Endodermal cell (in vitro differentiated cells): Measurements from ENCODE around the gene PEX13. TPM values are rescaled to one million over a fixed set of nuclear protein-coding genes. Genes with fewer than 3 reads are reported as not detected.

Experiments used
- DNase-seq: peaks from one replicate; pipeline ENCODE4 v3.0.0-alpha.2; 2017
- H3K27ac ChIP-seq: 2 replicates; pipeline ENCODE4 v1.5.1; 2013; ENCODE audit warnings: mild to moderate bottlenecking, low read depth, low read length, moderate library complexity
- H3K27me3 ChIP-seq: 2 replicates; pipeline ENCODE4 v1.6.1; 2013; ENCODE audit warnings: mild to moderate bottlenecking, low read length, moderate library complexity; ENCODE audit not compliant: insufficient read depth, control insufficient read depth, poor library complexity, severe bottlenecking
- H3K36me3 ChIP-seq: 2 replicates; pipeline ENCODE4 v1.7.0; 2013; ENCODE audit warnings: mild to moderate bottlenecking, low read length, moderate library complexity; ENCODE audit not compliant: control insufficient read depth, insufficient read depth
- H3K4me1 ChIP-seq: one replicate; pipeline ENCODE4 v1.7.0; 2013; ENCODE audit warnings: low read length; ENCODE audit not compliant: control insufficient read depth, insufficient read depth
- H3K4me3 ChIP-seq: 2 replicates; pipeline ENCODE4 v1.5.1; 2013; ENCODE audit warnings: mild to moderate bottlenecking, low read length, moderate library complexity
- H3K9ac ChIP-seq: 2 replicates; pipeline ENCODE4 v1.6.1; 2013; ENCODE audit warnings: mild to moderate bottlenecking, low read length, moderate library complexity; ENCODE audit not compliant: poor library complexity, severe bottlenecking; ENCODE audit errors: extremely low read depth
- H3K9me3 ChIP-seq: 2 replicates; pipeline ENCODE4 v1.6.1; 2013; ENCODE audit warnings: mild to moderate bottlenecking, low read length, moderate library complexity; ENCODE audit not compliant: control insufficient read depth
- H3K27ac Mint-ChIP-seq: 2 replicates; pipeline ENCODE4 v1.8.0; 2020; ENCODE audit warnings: mixed read lengths
- H3K27me3 Mint-ChIP-seq: 2 replicates; pipeline ENCODE4 v1.8.0; 2021; ENCODE audit warnings: mild to moderate bottlenecking, mixed read lengths; ENCODE audit not compliant: insufficient read depth
- H3K36me3 Mint-ChIP-seq: 2 replicates; pipeline ENCODE4 v1.8.0; 2020; ENCODE audit warnings: low read depth, mixed read lengths
- H3K4me1 Mint-ChIP-seq: 2 replicates; pipeline ENCODE4 v1.8.0; 2020; ENCODE audit warnings: mixed read lengths
- H3K4me3 Mint-ChIP-seq: 2 replicates; pipeline ENCODE4 v1.8.0; 2020; ENCODE audit warnings: mild to moderate bottlenecking, moderate library complexity, mixed read lengths
- H3K9me3 Mint-ChIP-seq: 2 replicates; pipeline ENCODE4 v1.8.0; 2020; ENCODE audit warnings: mild to moderate bottlenecking, mixed read lengths
- WGBS, 2 experiments: methylation state at CpG; one replicate each; pipeline versions ENCODE4 v1.1.5 to v1.1.7; 2013; ENCODE audit warnings: missing lambda C conversion rate in 2 of 2, mixed read lengths in 1 of 2; ENCODE audit not compliant: insufficient coverage in 1 of 2, insufficient read length in 1 of 2; 5-methylcytosine and 5-hydroxymethylcytosine counted together
- long read RNA-seq, 4 experiments: library from polyadenylated mRNA in 2 of 4; library from RNA in 1 of 4; library from capped mRNA in 1 of 4; stranded (forward) in 3 of 4; unstranded in 1 of 4; transcript quantifications; one replicate each; pipeline ENCODE4 v2.0.0, GENCODE V29; 2020 to 2021; ENCODE audit warnings: inconsistent platforms in 1 of 4
- polyA plus RNA-seq, 2 experiments: library from polyadenylated mRNA; stranded (reverse); fragments of 50-300 nt; gene quantifications; one replicate each; pipeline ENCODE4 v1.2.3, GENCODE V29; 2013
- total RNA-seq, 2 donors: library from RNA; stranded (reverse); fragmentation: NEBNext Ultra II Directional in 1 of 2; extraction: Animal tissue kit (Norgen Biotek cat#: 25700) in 1 of 2; gene quantifications; 2 replicates in 1 of 2; 3 replicates in 1 of 2; pipeline ENCODE4 v1.2.1, GENCODE V29; 2021
- TF ChIP-seq, protein P1 (sequence below): fragments of 200-600 bp; sonication (generic); conservative IDR thresholded peaks from 2 replicates; pipeline ENCODE4 v1.5.0; 2021; ENCODE audit warnings: antibody characterized with exemption, mild to moderate bottlenecking

PEX13 gene, protein sequence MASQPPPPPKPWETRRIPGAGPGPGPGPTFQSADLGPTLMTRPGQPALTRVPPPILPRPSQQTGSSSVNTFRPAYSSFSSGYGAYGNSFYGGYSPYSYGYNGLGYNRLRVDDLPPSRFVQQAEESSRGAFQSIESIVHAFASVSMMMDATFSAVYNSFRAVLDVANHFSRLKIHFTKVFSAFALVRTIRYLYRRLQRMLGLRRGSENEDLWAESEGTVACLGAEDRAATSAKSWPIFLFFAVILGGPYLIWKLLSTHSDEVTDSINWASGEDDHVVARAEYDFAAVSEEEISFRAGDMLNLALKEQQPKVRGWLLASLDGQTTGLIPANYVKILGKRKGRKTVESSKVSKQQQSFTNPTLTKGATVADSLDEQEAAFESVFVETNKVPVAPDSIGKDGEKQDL
- 10 to 100 TPM; 24.3 to 25.9 TPM for total RNA-seq
- polyA plus RNA-seq (2013, experiment 1 of 2) = 24.9 TPM
- 23.9 TPM for polyA plus RNA-seq (2013, experiment 2 of 2)
- long read RNA-seq, experiment 1, partial matches to known transcripts = 0 of 7 reads
- long read RNA-seq, experiment 1, other reads (novel, unspliced or antisense) = 6 of 7 reads
- long read RNA-seq, experiment 2, full-length matches to known transcripts = 14 of 18 reads
- long read RNA-seq, experiment 2, partial matches to known transcripts = 4 of 18 reads
- long read RNA-seq, experiment 2, other reads (novel, unspliced or antisense) = 0 of 18 reads
- long read RNA-seq, experiment 3, full-length matches to known transcripts = 45 of 62 reads
- long read RNA-seq, experiment 3, partial matches to known transcripts = 8 of 62 reads
- long read RNA-seq, experiment 3, other reads (novel, unspliced or antisense) = 9 of 62 reads
- long read RNA-seq, experiment 4, full-length matches to known transcripts = 7 of 11 reads
- long read RNA-seq, experiment 4, partial matches to known transcripts = 3 of 11 reads
- long read RNA-seq, experiment 4, other reads (novel, unspliced or antisense) = 1 of 11 reads

DNA sequence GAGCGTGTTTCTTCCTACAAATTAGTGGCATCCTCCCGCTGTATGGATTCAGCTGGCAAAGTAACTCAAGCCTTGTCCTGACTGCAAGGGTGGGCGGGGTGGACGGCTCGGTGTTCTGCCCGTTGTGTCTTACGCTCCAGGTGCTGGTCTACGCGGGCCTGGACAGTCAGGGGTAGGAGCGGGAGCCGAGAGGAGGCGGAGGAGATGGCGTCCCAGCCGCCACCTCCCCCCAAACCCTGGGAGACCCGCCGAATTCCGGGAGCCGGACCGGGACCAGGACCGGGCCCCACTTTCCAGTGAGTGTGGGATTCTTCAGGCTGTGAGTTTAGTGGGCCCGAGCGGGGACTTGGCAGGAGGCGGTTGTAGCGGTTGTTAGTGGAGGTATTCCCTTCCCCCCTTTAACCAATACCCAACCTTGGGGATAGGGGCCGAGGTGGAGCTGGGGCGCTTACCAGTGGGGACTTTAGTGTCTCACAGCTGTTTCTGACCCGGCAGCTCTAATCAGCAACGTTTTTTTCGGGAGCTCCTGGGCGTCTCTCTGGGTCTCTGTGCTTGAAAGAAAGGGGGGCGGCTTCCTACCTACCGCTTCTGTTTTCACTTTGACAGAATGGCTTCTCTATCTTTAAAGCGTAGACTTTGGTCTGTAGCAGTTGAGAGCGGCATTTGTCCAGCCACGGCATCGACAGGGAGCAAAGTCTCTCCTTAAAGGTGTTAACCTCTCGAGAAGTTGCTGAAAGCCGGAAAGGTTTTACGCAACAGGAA, at the start of gene PEX13, which contains the start of gene PUS10:
Gene PEX13 (plus strand): TSS at position 165 of the 762 bp plus-strand sequence. CDS start 40 bp downstream, at position 205.
Gene PUS10 (minus strand): TSS at position 700 of the 762 bp plus-strand sequence. CDS start 6,365 bp downstream, outside the sequence.
- Histone ChIP-seq H3K9ac (peak within 1 kb of the TSS; percentile 82), H3K4me1 (no peaks in the 10 kb centered on the region), H3K36me3 (peaks cover 13% of the 10 kb centered on the region), H3K27ac (peak within 1 kb of the TSS; percentile 33), H3K4me3 (peak within 1 kb of the TSS; percentile 95), H3K27me3 (no peaks in the 10 kb centered on the region), H3K9me3 (peaks cover 9% of the 10 kb centered on the region)
- peak; percentile 94 for DNase-seq
- H3K27me3 Mint-ChIP-seq = no peaks in the 10 kb centered on the region
- TF ChIP-seq, protein P1, sequence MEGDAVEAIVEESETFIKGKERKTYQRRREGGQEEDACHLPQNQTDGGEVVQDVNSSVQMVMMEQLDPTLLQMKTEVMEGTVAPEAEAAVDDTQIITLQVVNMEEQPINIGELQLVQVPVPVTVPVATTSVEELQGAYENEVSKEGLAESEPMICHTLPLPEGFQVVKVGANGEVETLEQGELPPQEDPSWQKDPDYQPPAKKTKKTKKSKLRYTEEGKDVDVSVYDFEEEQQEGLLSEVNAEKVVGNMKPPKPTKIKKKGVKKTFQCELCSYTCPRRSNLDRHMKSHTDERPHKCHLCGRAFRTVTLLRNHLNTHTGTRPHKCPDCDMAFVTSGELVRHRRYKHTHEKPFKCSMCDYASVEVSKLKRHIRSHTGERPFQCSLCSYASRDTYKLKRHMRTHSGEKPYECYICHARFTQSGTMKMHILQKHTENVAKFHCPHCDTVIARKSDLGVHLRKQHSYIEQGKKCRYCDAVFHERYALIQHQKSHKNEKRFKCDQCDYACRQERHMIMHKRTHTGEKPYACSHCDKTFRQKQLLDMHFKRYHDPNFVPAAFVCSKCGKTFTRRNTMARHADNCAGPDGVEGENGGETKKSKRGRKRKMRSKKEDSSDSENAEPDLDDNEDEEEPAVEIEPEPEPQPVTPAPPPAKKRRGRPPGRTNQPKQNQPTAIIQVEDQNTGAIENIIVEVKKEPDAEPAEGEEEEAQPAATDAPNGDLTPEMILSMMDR = no peak
- H3K9me3 Mint-ChIP-seq = peaks cover 12% of the 10 kb centered on the region
- 0% methylated on average over 17 to 35 of the region's 39 CpGs for WGBS, 2 experiments
- peaks cover 24% of the 10 kb centered on the region for H3K36me3 Mint-ChIP-seq
- H3K4me3 Mint-ChIP-seq = peak within 1 kb of the TSS; percentile 88
- peaks cover 3% of the 10 kb centered on the region for H3K4me1 Mint-ChIP-seq
- H3K27ac Mint-ChIP-seq = peak within 1 kb of the TSS; percentile 98

DNA sequence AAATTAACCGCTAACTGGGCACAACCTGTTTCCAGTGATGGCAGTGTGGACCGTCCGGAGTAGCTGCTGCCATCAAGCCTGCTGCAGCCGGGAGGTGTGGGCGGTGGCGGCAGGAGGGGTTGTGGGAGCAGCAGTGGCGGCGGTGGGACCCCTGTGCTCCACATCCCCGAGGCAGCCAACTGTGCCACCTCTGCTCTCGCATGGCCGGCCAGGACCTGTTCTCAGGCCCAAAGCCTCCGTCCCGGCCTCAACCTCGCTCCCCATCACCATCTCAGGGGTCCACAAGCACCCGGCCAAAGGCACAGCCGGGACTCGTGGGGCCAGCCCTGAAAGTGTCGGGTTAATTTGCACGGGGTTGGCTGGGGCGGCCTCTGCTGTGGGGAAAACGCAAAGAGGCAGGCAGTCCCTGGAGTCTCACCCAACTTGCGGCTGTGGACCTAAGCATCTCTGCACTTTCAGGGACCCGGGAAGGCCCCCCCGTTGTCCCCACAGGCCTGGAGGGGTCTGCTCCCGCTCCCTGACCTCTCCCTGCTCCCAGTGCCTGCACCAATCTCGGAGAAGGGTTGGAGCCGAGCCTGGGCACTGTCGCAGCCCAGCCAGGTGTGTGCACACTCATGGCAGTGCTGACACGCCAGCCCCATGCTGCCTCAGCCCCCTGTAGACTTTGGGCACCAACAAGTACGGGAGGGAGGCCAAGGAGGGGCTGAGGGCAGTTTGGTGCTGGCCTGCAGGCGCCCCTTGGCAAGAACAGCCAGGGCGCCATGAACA, 44.4 kb upstream of the PEX13 start:
- H3K27me3 Mint-ChIP-seq = no peaks in the 10 kb centered on the region
- DNase-seq = peak; percentile 47
- no peaks in the 10 kb centered on the region for H3K36me3 Mint-ChIP-seq

More for the DNA sequence above, 44.4 kb upstream of the PEX13 start:
- Histone ChIP-seq H3K4me3 (no peak overlapping the region), H3K27ac (no peak overlapping the region), H3K36me3 (no peaks in the 10 kb centered on the region), H3K9ac (no peak overlapping the region), H3K4me1 (peaks cover 4% of the 10 kb centered on the region), H3K27me3 (no peaks in the 10 kb centered on the region), H3K9me3 (no peaks in the 10 kb centered on the region)
- Mint-ChIP-seq H3K4me1 (peaks cover 4% of the 10 kb centered on the region), H3K4me3 (no peak overlapping the region), H3K9me3 (no peaks in the 10 kb centered on the region), H3K27ac (no peak overlapping the region)
- WGBS, 2 experiments = 94 to 98% methylated on average over 7 to 32 of the region's 32 CpGs
- TF ChIP-seq, protein P1 = no peak
